RWPE1 (cell line): ENCODE results near the gene ADGRG1.

Experiments
- CTCF ChIA-PET: fragments of 350-600 bp; sonication (Branson Sonifier 250); formaldehyde crosslinking; extraction: SDS; loops from one replicate; lab custom pipeline; 2021; lab: Yijun Ruan, JAX
- POLR2A ChIA-PET: fragments of 400-600 bp; formaldehyde crosslinking; extraction: SDS; loops from one replicate; lab custom pipeline; 2020; ENCODE audit warnings: antibody characterized with exemption; ENCODE audit not compliant: low non-redundant PET; lab: Yijun Ruan, JAX
- DNase-seq: peaks from one replicate; pipeline ENCODE4 v3.0.0; 2012; ENCODE audit warnings: low spot score
- H3K27ac ChIP-seq: fragments of 450-650 bp; 2 replicates; pipeline ENCODE4 v1.5.1; 2017
- TF ChIP-seq, protein P1 (sequence below): fragments of 450-650 bp; conservative IDR thresholded peaks from 2 replicates; pipeline ENCODE4 v1.5.1; 2017; ENCODE audit warnings: low read depth, mild to moderate bottlenecking

The ADGRG1 gene

DNA sequence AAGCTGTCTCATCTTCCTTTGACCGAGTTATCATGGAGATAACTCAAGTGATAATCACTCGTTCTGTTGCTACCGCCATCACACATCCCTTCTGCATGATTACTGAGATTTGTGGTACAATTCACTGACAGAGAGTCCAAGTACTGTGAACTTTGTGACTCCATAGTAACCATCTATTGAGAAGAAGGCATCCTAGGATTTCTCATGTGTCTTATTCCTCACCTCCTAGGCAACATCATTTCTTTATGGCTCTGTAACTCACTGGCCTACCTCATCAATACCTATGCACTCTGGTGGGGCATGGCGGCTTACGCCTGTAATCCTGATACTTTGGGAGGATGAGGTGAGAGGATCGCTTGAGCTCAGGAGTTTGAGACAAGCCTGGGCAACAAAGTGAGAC, 85.6 kb downstream of the ADGRG1 start:
- TF ChIP-seq, protein P1, sequence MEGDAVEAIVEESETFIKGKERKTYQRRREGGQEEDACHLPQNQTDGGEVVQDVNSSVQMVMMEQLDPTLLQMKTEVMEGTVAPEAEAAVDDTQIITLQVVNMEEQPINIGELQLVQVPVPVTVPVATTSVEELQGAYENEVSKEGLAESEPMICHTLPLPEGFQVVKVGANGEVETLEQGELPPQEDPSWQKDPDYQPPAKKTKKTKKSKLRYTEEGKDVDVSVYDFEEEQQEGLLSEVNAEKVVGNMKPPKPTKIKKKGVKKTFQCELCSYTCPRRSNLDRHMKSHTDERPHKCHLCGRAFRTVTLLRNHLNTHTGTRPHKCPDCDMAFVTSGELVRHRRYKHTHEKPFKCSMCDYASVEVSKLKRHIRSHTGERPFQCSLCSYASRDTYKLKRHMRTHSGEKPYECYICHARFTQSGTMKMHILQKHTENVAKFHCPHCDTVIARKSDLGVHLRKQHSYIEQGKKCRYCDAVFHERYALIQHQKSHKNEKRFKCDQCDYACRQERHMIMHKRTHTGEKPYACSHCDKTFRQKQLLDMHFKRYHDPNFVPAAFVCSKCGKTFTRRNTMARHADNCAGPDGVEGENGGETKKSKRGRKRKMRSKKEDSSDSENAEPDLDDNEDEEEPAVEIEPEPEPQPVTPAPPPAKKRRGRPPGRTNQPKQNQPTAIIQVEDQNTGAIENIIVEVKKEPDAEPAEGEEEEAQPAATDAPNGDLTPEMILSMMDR, result no peak
- CTCF ChIA-PET, result interaction anchor here (0.6 kb wide), 1 partner anchor 29 kb away, joined by 5 read pairs; no protein-coding TSS in a partner anchor
- no peak overlapping the region for H3K27ac ChIP-seq
- DNase-seq, result no peak
- POLR2A ChIA-PET, result no interaction called here
